Kidney tubule cell (primary cell): ENCODE results near the gene SEC62.

Source experiments
- DNase-seq: peaks from one replicate; pipeline ENCODE4 v3.0.0-alpha.2; 2018; ENCODE audit warnings: low spot score

Gene SEC62

GRCh38 chr3:169966951-169967915 is 626 bp downstream of the SEC62 start:
- DNase-seq = peak; percentile 51

- DNase-seq = no peak
Observed at GRCh38 chr3:169968224-169968885, 1.7 kb downstream of the SEC62 start.

GRCh38 chr3:169969174-169970095 is 2.8 kb downstream of the SEC62 start:
- DNase-seq = no peak

GRCh38 chr3:169970847-169971246 is 4.2 kb downstream of the SEC62 start:
- peak; percentile 4 for DNase-seq

- DNase-seq = no peak
Observed at GRCh38 chr3:169971522-169971921, 4.9 kb downstream of the SEC62 start.

- peak; percentile 7 for DNase-seq
Observed at GRCh38 chr3:169980055-169980454, 13.4 kb downstream of the SEC62 start.

- no peak for DNase-seq
Observed at GRCh38 chr3:169984292-169984691, 17.7 kb downstream of the SEC62 start.

GRCh38 chr3:169990431-169990830 is 23.8 kb downstream of the SEC62 start:
- DNase-seq = no peak

- DNase-seq = no peak
Observed at GRCh38 chr3:169992156-169992555, 25.5 kb downstream of the SEC62 start.

- DNase-seq = no peak
Observed at GRCh38 chr3:169992781-169993180, 26.2 kb downstream of the SEC62 start.

- no peak for DNase-seq
Observed at GRCh38 chr3:169993761-169994160, 27.2 kb downstream of the SEC62 start.

- no peak for DNase-seq
Observed at GRCh38 chr3:169996063-169996462, 29.5 kb downstream of the SEC62 start.

- DNase-seq = peak; percentile 76
Observed at GRCh38 chr3:169998668-169999131, 32.1 kb downstream of the SEC62 start.

GRCh38 chr3:169999433-169999832 is 32.8 kb downstream of the SEC62 start:
- no peak for DNase-seq

- DNase-seq = no peak
Observed at GRCh38 chr3:170000051-170000450, 33.4 kb downstream of the SEC62 start.

- no peak for DNase-seq
Observed at GRCh38 chr3:170002231-170002630, 35.6 kb downstream of the SEC62 start.

- DNase-seq = no peak
Observed at GRCh38 chr3:170002879-170003278, 36.3 kb downstream of the SEC62 start.

GRCh38 chr3:170003881-170004356 is 37.3 kb downstream of the SEC62 start:
- DNase-seq = no peak

GRCh38 chr3:170007031-170007663 is 40.5 kb downstream of the SEC62 start:
- peak; percentile 12 for DNase-seq

GRCh38 chr3:170010498-170010897 is 43.9 kb downstream of the SEC62 start:
- DNase-seq = no peak

GRCh38 chr3:170012683-170013400 is 46.2 kb downstream of the SEC62 start:
- peak; percentile 3 for DNase-seq
